ENCODE measurements around the gene CHD2.
A peak's percentile ranks its signal among the peaks of the same experiment; 100 is the strongest.

Gene CHD2

GRCh38 chr15:92899948-92900730, at the start of gene CHD2:
Gene CHD2 (plus strand): TSS chr15:92900324. CDS start chr15:92901238, 914 bp downstream.
- peaks cover 97% of the 10 kb centered on the region for H3K79me2 ChIP-seq (ENCODE audit: control insufficient read depth, low read length)
- peak within 1 kb of the TSS; percentile 76 for H3K4me3 ChIP-seq (ENCODE audit: low read length)
- H3K36me3 ChIP-seq (ENCODE audit: control insufficient read depth, low read length) = peaks cover 78% of the 10 kb centered on the region
- H4K20me1 ChIP-seq (ENCODE audit: control insufficient read depth, insufficient read depth, low read depth, low read length) = no peaks in the 10 kb centered on the region; the same call in 1 of the 2 replicates
- peak within 1 kb of the TSS; percentile 87 for H3K27ac ChIP-seq (ENCODE audit: low read depth, low read length)
- H3K9me3 ChIP-seq (ENCODE audit: control insufficient read depth, insufficient read depth, low read length) = no peaks in the 10 kb centered on the region
- H3F3A ChIP-seq (ENCODE audit: control insufficient read depth, insufficient read depth) = peaks cover 81% of the 10 kb centered on the region
- no peak for TF ChIP-seq CTCF (IDR thresholded peaks at IDR 0.05; ENCODE audit: low read depth, low read length, poor library complexity, severe bottlenecking)
- no peak for TF ChIP-seq EZH2phosphoT487 (IDR thresholded peaks at IDR 0.05; ENCODE audit: borderline replicate concordance, low read length)
- H3K4me2 ChIP-seq (ENCODE audit: low read length) = peak within 1 kb of the TSS; percentile 74
- no peaks in the 10 kb centered on the region for H3K9me2 ChIP-seq (replicated peaks; ENCODE audit: control insufficient read depth, low read length)
- peaks cover 64% of the 10 kb centered on the region for H3K4me1 ChIP-seq (ENCODE audit: control insufficient read depth, low read length)
- H3K27me3 ChIP-seq (ENCODE audit: control insufficient read depth, low read length) = no peaks in the 10 kb centered on the region

- Histone ChIP-seq H3K36me3 (ENCODE audit: control insufficient read depth, low read length) (no peaks in the 10 kb centered on the region; the same call in 1 of the 2 replicates), H3K9me2 (replicated peaks; ENCODE audit: control insufficient read depth, low read length) (no peaks in the 10 kb centered on the region), H3K27ac (ENCODE audit: low read depth, low read length) (peak overlapping the region; percentile 70), H3K9me3 (ENCODE audit: control insufficient read depth, insufficient read depth, low read length) (peaks cover 11% of the 10 kb centered on the region; the same call in 1 of the 2 replicates), H4K20me1 (ENCODE audit: control insufficient read depth, insufficient read depth, low read depth, low read length) (no peaks in the 10 kb centered on the region), H3K4me2 (ENCODE audit: low read length) (peak overlapping the region; percentile 77), H3K79me2 (ENCODE audit: control insufficient read depth, low read length) (no peaks in the 10 kb centered on the region), H3F3A (ENCODE audit: control insufficient read depth, insufficient read depth) (peaks cover 7% of the 10 kb centered on the region; the same call in 1 of the 2 replicates), H3K4me1 (ENCODE audit: control insufficient read depth, low read length) (peaks cover 45% of the 10 kb centered on the region), H3K27me3 (ENCODE audit: control insufficient read depth, low read length) (no peaks in the 10 kb centered on the region), H3K4me3 (ENCODE audit: low read length) (peak overlapping the region; percentile 60)
- no peak for TF ChIP-seq EZH2phosphoT487 (IDR thresholded peaks at IDR 0.05; ENCODE audit: borderline replicate concordance, low read length)
- no peak for TF ChIP-seq CTCF (IDR thresholded peaks at IDR 0.05; ENCODE audit: low read depth, low read length, poor library complexity, severe bottlenecking)
Observed at GRCh38 chr15:92853222-92853621, 46.9 kb upstream of the CHD2 start.

GRCh38 chr15:92861742-92862141, 38.4 kb upstream of the CHD2 start:
- no peak overlapping the region for H3K4me3 ChIP-seq (ENCODE audit: low read length)
- no peak overlapping the region for H3K27ac ChIP-seq (ENCODE audit: low read depth, low read length)
- no peaks in the 10 kb centered on the region for H4K20me1 ChIP-seq (ENCODE audit: control insufficient read depth, insufficient read depth, low read depth, low read length)
- TF ChIP-seq EZH2phosphoT487 (IDR thresholded peaks at IDR 0.05; ENCODE audit: borderline replicate concordance, low read length) (no peak), CTCF (IDR thresholded peaks at IDR 0.05; ENCODE audit: low read depth, low read length, poor library complexity, severe bottlenecking) (no peak)
- no peaks in the 10 kb centered on the region for H3K27me3 ChIP-seq (ENCODE audit: control insufficient read depth, low read length)
- no peaks in the 10 kb centered on the region for H3K9me3 ChIP-seq (ENCODE audit: control insufficient read depth, insufficient read depth, low read length)
- H3K36me3 ChIP-seq (ENCODE audit: control insufficient read depth, low read length) = no peaks in the 10 kb centered on the region
- peaks cover 13% of the 10 kb centered on the region for H3K4me1 ChIP-seq (ENCODE audit: control insufficient read depth, low read length)
- H3K79me2 ChIP-seq (ENCODE audit: control insufficient read depth, low read length) = no peaks in the 10 kb centered on the region
- no peaks in the 10 kb centered on the region for H3F3A ChIP-seq (ENCODE audit: control insufficient read depth, insufficient read depth)
- no peaks in the 10 kb centered on the region for H3K9me2 ChIP-seq (replicated peaks; ENCODE audit: control insufficient read depth, low read length)
- no peak overlapping the region for H3K4me2 ChIP-seq (ENCODE audit: low read length)
